GM21515 (cell line): ENCODE results near the gene ACAP2.
"Not testable (repeated sequence)": the region's sequence is repeated elsewhere in the genome, so short reads cannot be mapped to it uniquely, and the experiment has no call there.

Experiments used
- ATAC-seq: cut with Tn5 transposase; IDR thresholded peaks from one replicate; pipeline ENCODE4 v1.9.1; 2021; ENCODE audit not compliant: unreplicated experiment

Gene ACAP2

GRCh38 chr3:195442573-195443390, at the start of gene ACAP2:
Gene ACAP2 (minus strand): TSS chr3:195443020. CDS start chr3:195442847, 173 bp downstream.
- peak; percentile 93 for ATAC-seq

GRCh38 chr3:195475614-195476013, 32.8 kb upstream of the ACAP2 start:
- no peak for ATAC-seq

GRCh38 chr3:195475116-195475515, 32.3 kb upstream of the ACAP2 start:
- not testable (repeated sequence) for ATAC-seq

DNA sequence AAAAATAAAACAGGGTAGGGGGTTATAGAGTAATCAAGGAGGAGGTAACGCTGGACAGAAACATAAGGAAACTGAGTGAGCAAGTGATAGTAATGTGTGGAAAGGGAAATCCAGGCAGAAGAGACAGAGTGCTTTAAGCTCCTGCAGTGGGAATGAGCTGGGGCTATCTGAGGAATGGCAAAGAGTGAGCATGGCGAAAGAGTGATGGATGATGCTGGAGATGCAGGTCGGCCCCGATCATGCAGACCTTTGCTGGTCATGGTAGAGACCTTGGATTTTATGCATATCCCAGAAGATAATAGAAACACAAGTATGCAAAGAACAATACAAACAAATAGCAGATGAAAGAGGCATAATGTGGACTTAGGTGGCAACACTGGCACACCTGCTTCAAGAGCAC, 26.0 kb upstream of the ACAP2 start:
- ATAC-seq: no peak

- ATAC-seq: no peak
These were observed 25.6 kb upstream of the ACAP2 start for GRCh38 chr3:195468391-195468776.

- ATAC-seq: no peak
These were observed 25.0 kb upstream of the ACAP2 start for GRCh38 chr3:195467641-195468390.

DNA sequence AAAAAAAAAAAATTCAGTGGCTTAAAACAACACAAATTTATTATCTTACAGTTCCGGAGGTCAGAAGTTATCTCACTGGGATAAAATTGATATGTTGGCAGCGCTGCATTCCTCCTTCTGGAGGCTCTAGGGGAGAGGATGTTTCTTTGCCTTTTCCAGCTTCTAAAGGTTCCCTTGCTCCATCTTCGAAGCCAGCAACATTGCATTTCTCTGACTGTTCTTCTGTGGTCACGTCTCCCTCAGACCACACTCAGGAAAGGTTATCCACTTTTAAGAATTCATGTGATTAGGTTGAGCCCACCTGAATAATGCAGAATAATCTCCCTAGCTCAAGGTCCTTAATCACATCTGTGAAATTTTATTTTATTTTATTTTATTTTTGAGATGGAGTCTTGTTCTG, 23.4 kb upstream of the ACAP2 start:
- no peak for ATAC-seq

DNA sequence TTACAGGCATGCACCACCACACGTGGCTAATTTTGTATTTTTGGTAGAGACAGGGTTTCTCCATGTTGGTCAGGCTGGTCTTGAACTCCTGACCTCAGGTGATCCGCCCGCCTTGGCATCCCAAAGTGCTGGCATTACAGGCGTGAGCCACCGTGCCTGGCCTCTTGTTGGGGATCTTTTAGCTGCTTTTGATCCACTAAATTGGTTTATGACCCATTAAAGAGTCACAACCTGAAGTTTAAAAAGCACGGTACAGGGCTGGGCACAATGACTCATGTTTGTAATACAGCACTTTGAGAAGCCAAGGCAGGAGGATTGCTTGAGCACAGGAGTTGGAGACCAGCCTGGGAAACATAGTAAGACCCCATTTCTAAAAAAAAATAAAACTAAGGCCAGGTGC, 20.1 kb upstream of the ACAP2 start:
- ATAC-seq: not testable (repeated sequence)

GRCh38 chr3:195462308-195462610, 19.4 kb upstream of the ACAP2 start:
- ATAC-seq: no peak

DNA sequence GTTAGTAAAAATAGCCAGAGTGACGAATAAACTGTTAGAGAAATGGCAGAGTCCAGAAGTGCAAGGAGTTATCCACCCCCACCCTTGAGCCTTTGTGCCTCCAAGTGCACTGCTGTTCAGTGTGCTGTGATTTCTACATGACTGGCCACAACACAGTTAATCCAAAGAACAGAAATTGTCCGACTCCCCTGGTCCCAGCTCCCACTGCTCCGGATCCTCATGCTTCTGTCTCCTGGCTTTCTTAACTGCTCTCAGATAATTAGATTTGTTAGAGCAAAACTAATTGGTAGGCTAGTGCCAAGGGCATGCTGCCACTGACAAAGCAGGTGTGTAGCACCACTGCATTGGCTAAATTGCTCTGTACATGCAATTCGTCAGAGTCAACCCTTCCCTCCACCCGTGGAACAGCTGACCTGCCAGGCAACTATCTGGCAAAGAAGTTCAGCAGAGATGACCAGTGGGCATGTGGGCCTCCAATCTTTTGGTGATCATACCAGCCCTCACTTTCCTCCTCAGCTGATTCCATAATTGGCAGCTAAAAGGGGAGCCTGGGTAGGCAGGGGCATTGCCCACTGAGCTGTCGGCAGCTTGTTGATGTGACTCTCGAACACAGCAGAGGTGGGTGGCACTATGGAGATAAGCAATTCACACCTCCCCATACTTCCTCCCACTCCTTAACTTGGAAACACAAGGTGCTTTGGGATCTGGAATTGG, 18.9 kb upstream of the ACAP2 start:
- ATAC-seq: no peak

DNA sequence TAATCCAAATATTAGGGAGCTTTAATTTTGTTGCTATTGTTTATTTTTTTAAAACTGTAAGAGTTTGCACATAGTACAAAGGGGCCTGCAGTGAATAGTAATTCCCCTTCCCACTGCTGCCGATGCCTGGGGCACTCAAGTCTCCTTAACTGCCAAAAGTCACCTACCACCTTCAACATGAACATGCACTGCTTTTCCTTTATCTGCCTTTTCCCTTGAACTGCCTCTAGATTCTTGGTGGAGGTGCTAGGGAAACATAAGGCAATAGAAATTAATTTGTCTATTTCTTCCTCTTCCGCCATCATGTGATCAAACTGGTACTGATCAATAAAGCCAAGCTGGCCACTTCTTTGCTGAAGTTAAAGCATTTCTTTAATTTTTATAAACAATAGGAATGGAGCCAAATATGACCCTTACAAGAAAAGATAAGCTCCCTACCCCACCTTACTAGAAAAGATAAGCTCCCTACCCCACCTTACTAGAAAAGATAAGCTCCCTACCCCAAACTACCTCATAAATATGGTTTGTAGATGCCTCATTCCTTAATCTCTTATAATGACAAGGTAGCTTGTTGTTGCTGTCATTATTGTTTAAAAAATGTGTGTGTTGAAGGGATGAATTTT, 17.4 kb upstream of the ACAP2 start:
- ATAC-seq: no peak

GRCh38 chr3:195458316-195458717, 15.5 kb upstream of the ACAP2 start:
- peak; percentile 81 for ATAC-seq

GRCh38 chr3:195455789-195456188, 13.0 kb upstream of the ACAP2 start:
- ATAC-seq: no peak

- ATAC-seq: no peak
These were observed 10.4 kb upstream of the ACAP2 start for GRCh38 chr3:195453236-195453635.

- ATAC-seq: no peak
These were observed 8.7 kb upstream of the ACAP2 start for GRCh38 chr3:195451373-195452015.

- ATAC-seq: no peak
These were observed 8.0 kb upstream of the ACAP2 start for GRCh38 chr3:195450731-195451229.

DNA sequence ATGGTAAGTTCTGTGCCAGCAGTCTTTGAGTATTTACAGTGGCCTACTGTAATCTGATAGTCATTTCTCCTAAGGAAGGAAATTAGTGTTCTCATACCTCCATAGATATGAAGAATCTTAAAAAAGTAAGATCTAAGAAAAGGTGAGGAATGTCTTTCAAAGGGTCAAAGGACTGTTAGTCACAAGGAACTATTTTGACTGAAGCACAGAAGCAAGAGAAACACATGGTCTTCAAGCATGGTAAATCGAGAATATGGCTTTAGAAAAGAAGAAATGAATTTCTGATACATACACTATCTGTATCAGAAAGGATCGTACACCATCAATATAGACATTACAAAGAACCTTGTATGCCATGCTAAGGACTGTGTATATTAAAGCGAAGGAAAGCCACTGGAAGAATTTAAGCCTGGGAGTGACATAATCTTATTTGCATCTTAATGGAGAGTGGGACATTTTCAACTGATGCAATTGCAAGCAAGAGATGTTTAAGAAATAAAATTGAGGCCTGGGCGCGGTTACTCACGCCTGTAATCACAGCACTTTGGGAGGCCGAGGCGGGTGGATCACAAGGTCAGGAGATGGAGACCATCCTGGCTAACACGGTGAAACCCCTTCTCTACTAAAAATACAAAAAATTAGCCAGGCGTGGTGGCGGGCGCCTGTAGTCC, 5.5 kb upstream of the ACAP2 start:
- ATAC-seq: no peak

- no peak for ATAC-seq
These were observed 4.4 kb upstream of the ACAP2 start for GRCh38 chr3:195447201-195447600.

DNA sequence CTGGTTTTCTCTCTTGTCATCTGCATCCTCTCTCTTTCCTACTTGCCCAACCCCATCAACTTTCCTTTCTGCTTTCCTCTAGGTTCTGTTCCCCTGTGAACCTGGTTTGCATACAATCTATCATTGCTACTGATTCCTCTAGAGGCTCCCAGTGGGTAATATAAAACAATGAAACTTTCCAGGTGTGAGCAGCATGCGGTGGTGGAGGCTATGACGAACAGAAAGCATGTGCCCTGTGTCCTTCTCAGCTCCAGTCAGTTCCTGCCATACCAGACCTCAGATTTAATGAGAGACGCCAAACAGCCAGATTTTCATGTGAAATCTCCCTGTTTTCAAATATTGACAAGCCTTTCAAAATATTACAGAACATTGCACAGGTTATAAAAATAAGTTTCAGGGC, 3.5 kb upstream of the ACAP2 start:
- no peak for ATAC-seq

DNA sequence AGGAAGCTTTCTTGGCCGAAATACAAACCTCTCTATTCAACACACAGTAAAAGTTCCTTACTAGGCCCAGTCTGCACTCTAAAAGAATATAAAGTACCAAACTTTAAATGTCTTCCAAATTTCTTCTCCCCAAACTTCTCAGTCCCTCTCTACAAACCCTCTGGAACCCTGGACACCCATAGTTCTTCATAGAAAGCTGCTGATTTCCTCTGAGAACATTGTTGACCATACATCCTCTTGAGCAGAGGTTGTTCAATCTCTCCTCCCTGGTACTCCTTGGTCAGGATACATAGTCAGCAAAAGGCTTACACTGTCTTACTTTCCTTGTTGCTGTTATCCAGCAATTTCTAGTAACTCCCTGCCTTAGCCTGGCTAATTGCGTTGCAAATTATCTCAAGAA, 3.1 kb upstream of the ACAP2 start:
- ATAC-seq: no peak
